CD14-positive monocyte (primary cell): ENCODE data around the gene RRAGA. TPM values are rescaled to one million over a fixed set of nuclear protein-coding genes. Genes with fewer than 3 reads are reported as not detected.

Source experiments
- DNase-seq, 3 donors: peaks; one replicate each; pipeline ENCODE4 v3.0.0-alpha.2; 2011 to 2022
- H2AFZ ChIP-seq: 2 replicates; pipeline ENCODE4 v1.6.0; 2012; ENCODE audit warnings: mild to moderate bottlenecking, low read depth, low read length, inconsistent platforms; ENCODE audit not compliant: insufficient read depth, poor library complexity, severe bottlenecking
- H3K27ac ChIP-seq, 2 donors: 1 replicate in 1 of 2; 2 replicates in 1 of 2; pipeline ENCODE4 v1.5.1; 2012 to 2013; ENCODE audit warnings: low read length in 2 of 2, control low read depth in 1 of 2, inconsistent platforms in 1 of 2, low read depth in 1 of 2, mild to moderate bottlenecking in 1 of 2
- H3K27me3 ChIP-seq, 2 donors: one replicate each; pipeline versions ENCODE4 v1.6.0 to v1.6.1; 2011 to 2013; ENCODE audit warnings: low read length in 2 of 2; ENCODE audit not compliant: control insufficient read depth in 2 of 2, insufficient read depth in 2 of 2
- H3K36me3 ChIP-seq, 2 donors: replicated peaks in 1 of 2; 1 replicate in 1 of 2; 2 replicates in 1 of 2; pipeline versions ENCODE4 v1.5.1 to v1.6.1; 2012 to 2013; ENCODE audit warnings: low read length in 2 of 2, control low read depth in 1 of 2, inconsistent platforms in 1 of 2, mild to moderate bottlenecking in 1 of 2; ENCODE audit not compliant: insufficient read depth in 2 of 2, control insufficient read depth in 1 of 2
- H3K4me1 ChIP-seq, 2 donors: 1 replicate in 1 of 2; 2 replicates in 1 of 2; pipeline versions ENCODE4 v1.5.1 to v1.6.1; 2012 to 2013; ENCODE audit warnings: low read length in 2 of 2, control low read depth in 1 of 2, inconsistent platforms in 1 of 2, mild to moderate bottlenecking in 1 of 2, moderate library complexity in 1 of 2; ENCODE audit not compliant: insufficient read depth in 2 of 2, control insufficient read depth in 1 of 2
- H3K4me2 ChIP-seq: replicated peaks from 2 replicates; pipeline ENCODE3; 2012; ENCODE audit warnings: low read length, moderate library complexity, mild to moderate bottlenecking; ENCODE audit not compliant: poor library complexity, severe bottlenecking; ENCODE audit errors: extremely low read depth
- H3K4me3 ChIP-seq, 3 experiments: fragments of 200-600 bp in 1 of 3; sonication (generic) in 1 of 3; replicated peaks in 1 of 3; 1 replicate in 2 of 3; 2 replicates in 1 of 3; pipeline ENCODE4 v1.5.1; 2011 to 2013; ENCODE audit warnings: low read length in 3 of 3, mild to moderate bottlenecking in 3 of 3, control low read depth in 2 of 3, low read depth in 2 of 3, inconsistent platforms in 1 of 3, moderate library complexity in 1 of 3
- H3K79me2 ChIP-seq: 2 replicates; pipeline ENCODE4 v1.6.0; 2012; ENCODE audit warnings: mild to moderate bottlenecking, control low read depth, inconsistent platforms, low read length, moderate library complexity; ENCODE audit not compliant: insufficient read depth
- H3K9ac ChIP-seq: 2 replicates; pipeline ENCODE4 v1.6.0; 2017; ENCODE audit warnings: low read length, mild to moderate bottlenecking; ENCODE audit not compliant: insufficient read depth, poor library complexity, severe bottlenecking
- H3K9me3 ChIP-seq, 2 donors: replicated peaks in 1 of 2; 1 replicate in 1 of 2; 2 replicates in 1 of 2; pipeline versions ENCODE4 v1.5.1 to v1.6.1; 2012 to 2013; ENCODE audit warnings: low read length in 2 of 2, control low read depth in 1 of 2; ENCODE audit not compliant: control insufficient read depth in 1 of 2, insufficient read depth in 1 of 2
- H4K20me1 ChIP-seq: 2 replicates; pipeline ENCODE4 v1.6.0; 2012; ENCODE audit warnings: mild to moderate bottlenecking, low read length, control low read depth, moderate library complexity; ENCODE audit not compliant: insufficient read depth
- H3K27ac Mint-ChIP-seq, 7 donors: one replicate each; pipeline ENCODE4 v1.8.0; 2020; ENCODE audit warnings: mild to moderate bottlenecking in 7 of 7, mixed read lengths in 7 of 7, moderate library complexity in 6 of 7, inconsistent platforms in 2 of 7
- H3K27me3 Mint-ChIP-seq, 3 donors: one replicate each; pipeline ENCODE4 v1.8.0; 2021 to 2022; ENCODE audit warnings: low read depth in 3 of 3, mild to moderate bottlenecking in 3 of 3, mixed read lengths in 3 of 3, moderate library complexity in 3 of 3, inconsistent platforms in 1 of 3
- H3K36me3 Mint-ChIP-seq, 2 donors: one replicate each; pipeline ENCODE4 v1.8.0; 2020; ENCODE audit warnings: mixed read lengths in 2 of 2, inconsistent platforms in 1 of 2, mild to moderate bottlenecking in 1 of 2
- H3K4me1 Mint-ChIP-seq: one replicate; pipeline ENCODE4 v1.8.0; 2020; ENCODE audit warnings: mild to moderate bottlenecking, mixed read lengths
- H3K4me3 Mint-ChIP-seq, 2 donors: one replicate each; pipeline ENCODE4 v1.8.0; 2020; ENCODE audit warnings: mild to moderate bottlenecking in 2 of 2, mixed read lengths in 2 of 2, moderate library complexity in 1 of 2
- H3K9me3 Mint-ChIP-seq, 7 donors: one replicate each; pipeline ENCODE4 v1.8.0; 2020 to 2022; ENCODE audit warnings: mixed read lengths in 7 of 7, mild to moderate bottlenecking in 6 of 7, moderate library complexity in 6 of 7, inconsistent platforms in 2 of 7
- CTCF ChIP-seq: fragments of 200-600 bp; IDR thresholded peaks from one replicate; pipeline ENCODE4 v1.8.0; 2022; ENCODE audit warnings: antibody characterized with exemption, mild to moderate bottlenecking
- WGBS: methylation state at CpG from one replicate; pipeline ENCODE4 v1.1.5; 2013; ENCODE audit warnings: missing lambda C conversion rate; ENCODE audit not compliant: insufficient coverage; 5-methylcytosine and 5-hydroxymethylcytosine counted together
- intact Hi-C, 2 donors: fragments of 100-400 bp; cut with micrococcal nuclease; formaldehyde crosslinking; loops; one replicate each; pipeline versions ENCODE4 v1.15.0 to v1.15.1; 2023
- polyA plus RNA-seq, 3 donors: library from polyadenylated mRNA; depleted of rRNA in 1 of 3; unstranded in 2 of 3; stranded (reverse) in 1 of 3; fragments of 300-500 nt in 2 of 3; fragments of >200 nt in 1 of 3; fragmentation: Illumina TruSeq in 2 of 3; gene quantifications; 1 replicate in 2 of 3; 2 replicates in 1 of 3; pipeline ENCODE4 v1.2.3, GENCODE V29; 2012 to 2021

The RRAGA gene
- polyA plus RNA-seq, 3 donors: 21.5 to 115 (median 93.9) TPM

- WGBS: no CpG with 5 or more reads among the region's 2 CpGs
- Mint-ChIP-seq H3K27ac (no peak overlapping the region), H3K4me1 (peaks cover 1% of the 10 kb centered on the region), H3K36me3 (no peaks in the 10 kb centered on the region), H3K27me3 (peaks cover 1 to 4% (median 3%) of the 10 kb centered on the region in 3 donors), H3K4me3 (no peak overlapping the region), H3K9me3 (peaks cover 0 to 6% (median 4%) of the 10 kb centered on the region in 7 donors)
- Histone ChIP-seq H3K9ac (no peak overlapping the region), H3K79me2 (no peaks in the 10 kb centered on the region), H2AFZ (no peak overlapping the region), H3K4me2 (no peak overlapping the region), H3K4me1 (no peaks in the 10 kb centered on the region), H3K4me3 (no peak overlapping the region), H3K27me3 (peaks cover 0 to 3% of the 10 kb centered on the region in 2 donors), H4K20me1 (no peaks in the 10 kb centered on the region), H3K9me3 (peaks cover 0 to 6% of the 10 kb centered on the region in 2 donors), H3K36me3 (no peaks in the 10 kb centered on the region), H3K27ac (no peak overlapping the region)
- intact Hi-C loops: loop anchor here in 1 of 2 donors (10.0 kb wide), 1 partner anchor 767 kb away; no protein-coding TSS in a partner anchor
- TF ChIP-seq CTCF: no peak
- DNase-seq: no peak
Observed at GRCh38 chr9:19022206-19022605, 27.0 kb upstream of the RRAGA start.

DNA sequence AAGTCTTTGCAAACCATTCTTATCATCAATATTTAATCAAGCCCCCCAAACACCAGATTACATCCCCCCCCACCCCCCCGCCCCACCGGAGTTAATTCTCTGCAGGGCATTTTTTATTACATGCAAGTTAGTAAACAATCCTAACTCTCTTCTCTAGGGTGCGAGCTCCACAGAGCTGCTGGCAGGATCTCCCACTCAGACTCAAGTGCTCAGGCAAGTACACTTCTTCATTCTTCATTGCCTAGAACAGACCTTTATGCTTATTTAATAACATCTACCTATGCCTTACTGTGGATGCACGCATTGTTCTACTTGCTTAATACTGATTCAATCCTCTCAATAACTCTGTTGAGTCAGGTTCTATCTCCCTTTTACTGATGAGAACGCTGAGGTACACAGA is 26.1 kb upstream of the RRAGA start:
- H3K27ac ChIP-seq: no peak overlapping the region
- Mint-ChIP-seq H3K36me3 (no peaks in the 10 kb centered on the region), H3K4me1 (peaks cover 1% of the 10 kb centered on the region), H3K27ac (no peak overlapping the region), H3K4me3 (no peak overlapping the region), H3K27me3 (peaks cover 1 to 3% (median 2%) of the 10 kb centered on the region in 3 donors), H3K9me3 (peaks cover 0 to 6% (median 4%) of the 10 kb centered on the region in 7 donors)
- H3K9me3 ChIP-seq: peaks cover 0 to 6% of the 10 kb centered on the region in 2 donors
- no peaks in the 10 kb centered on the region for H3K4me1 ChIP-seq
- intact Hi-C loops: loop anchor here in 1 of 2 donors (10.0 kb wide), 1 partner anchor 768 kb away; no protein-coding TSS in a partner anchor
- H2AFZ ChIP-seq: no peak overlapping the region
- no peaks in the 10 kb centered on the region for H3K36me3 ChIP-seq
- peaks cover 0 to 3% of the 10 kb centered on the region in 2 donors for H3K27me3 ChIP-seq
- DNase-seq: no peak
- H3K9ac ChIP-seq: no peak overlapping the region
- H3K79me2 ChIP-seq: no peaks in the 10 kb centered on the region
- no peak for TF ChIP-seq CTCF
- no peak overlapping the region for H3K4me2 ChIP-seq
- no peaks in the 10 kb centered on the region for H4K20me1 ChIP-seq
- H3K4me3 ChIP-seq: no peak overlapping the region
- WGBS: 100% methylated on average over 1 of the region's 5 CpGs
